Urinary bladder (tissue), 4 donors: ENCODE data around the gene CREBBP. TPM values are rescaled to one million over a fixed set of nuclear protein-coding genes. Genes with fewer than 3 reads are reported as not detected.
"Not testable (repeated sequence)": the region's sequence is repeated elsewhere in the genome, so short reads cannot be mapped to it uniquely, and the experiment has no call there.

Experiments
- DNase-seq: peaks from one replicate; pipeline ENCODE4 v3.0.0-alpha.2; 2015; ENCODE audit errors: extremely low spot score
- H3K27ac ChIP-seq: one replicate; pipeline ENCODE4 v1.5.1; 2013; ENCODE audit warnings: low read depth, mild to moderate bottlenecking, moderate library complexity
- H3K36me3 ChIP-seq: one replicate; pipeline ENCODE4 v1.6.1; 2013; ENCODE audit warnings: mild to moderate bottlenecking, moderate library complexity; ENCODE audit not compliant: insufficient read depth
- H3K4me1 ChIP-seq: one replicate; pipeline ENCODE4 v1.6.1; 2013; ENCODE audit warnings: mild to moderate bottlenecking, moderate library complexity; ENCODE audit not compliant: insufficient read depth
- H3K4me3 ChIP-seq: one replicate; pipeline ENCODE4 v1.5.1; 2013; ENCODE audit warnings: low read depth, low read length
- WGBS: extraction: QIAGEN DNeasy Blood & Tissue Kit; methylation state at CpG from one replicate; pipeline ENCODE4 v1.1.7; 2013; 5-methylcytosine and 5-hydroxymethylcytosine counted together
- polyA plus RNA-seq: library from polyadenylated mRNA; stranded (reverse); fragments of 200-250 nt; gene quantifications from one replicate; pipeline ENCODE4 v1.2.3, GENCODE V29; 2013
- total RNA-seq: library from RNA; depleted of rRNA; stranded (reverse); fragments of >200 nt; gene quantifications from one replicate; pipeline ENCODE4 v1.2.3, GENCODE V29; 2014
- donor health status: healthy with polysubstance abuse.
- donor health status: healthy.

CREBBP gene
- total and polyA plus RNA-seq, 2 donors: 23.2 to 67.3 TPM

- WGBS: 96% methylated on average over 31 of the region's 31 CpGs
- H3K36me3 ChIP-seq: peaks cover 12% of the 10 kb centered on the region
Observed at GRCh38 chr16:3728424-3729160, 151.9 kb downstream of the CREBBP start.

DNA sequence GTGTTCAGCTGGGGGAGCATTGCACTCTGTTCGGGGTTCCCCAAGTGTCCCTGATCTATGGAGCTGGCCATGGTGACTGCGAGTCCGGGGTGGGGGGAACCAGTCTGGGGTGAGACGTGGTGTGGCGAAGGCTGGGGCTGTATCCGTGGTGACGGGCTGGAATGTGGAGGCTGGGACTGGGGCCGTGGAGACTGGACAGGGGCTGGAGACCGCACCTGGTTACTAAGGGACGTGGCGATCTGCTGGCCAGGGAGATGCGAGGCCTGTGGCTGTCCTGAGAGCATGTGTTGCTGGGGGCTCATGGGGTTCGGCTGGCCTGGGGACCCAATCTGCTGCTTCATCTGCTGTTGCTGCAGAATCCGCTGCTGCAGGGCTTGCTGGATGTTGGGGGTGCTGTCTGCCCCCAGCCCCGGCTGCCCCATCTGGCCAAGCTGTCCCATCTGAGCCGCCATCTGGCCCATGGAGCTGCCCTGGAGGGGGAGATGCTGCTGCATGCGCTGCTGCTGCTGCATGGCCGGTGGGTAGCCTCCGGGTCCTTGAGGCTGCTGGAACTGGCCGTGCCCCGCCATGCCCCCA is 152.6 kb downstream of the CREBBP start:
- 89% methylated on average over 21 of the region's 21 CpGs for WGBS
- no peak for DNase-seq
- Histone ChIP-seq H3K4me1 (no peaks in the 10 kb centered on the region), H3K4me3 (no peak overlapping the region), H3K36me3 (peaks cover 12% of the 10 kb centered on the region), H3K27ac (no peak overlapping the region)

More at GRCh38 chr16:3728424-3729160, 151.9 kb downstream of the CREBBP start:
- no peaks in the 10 kb centered on the region for H3K4me1 ChIP-seq
- H3K27ac ChIP-seq: no peak overlapping the region
- no peak overlapping the region for H3K4me3 ChIP-seq
- DNase-seq: no peak

- peaks cover 9% of the 10 kb centered on the region for H3K36me3 ChIP-seq
- 91% methylated on average over 33 of the region's 33 CpGs for WGBS
- H3K27ac ChIP-seq: no peak overlapping the region
- H3K4me1 ChIP-seq: no peaks in the 10 kb centered on the region
- no peak for DNase-seq
- H3K4me3 ChIP-seq: no peak overlapping the region
Observed at GRCh38 chr16:3726021-3726687, 154.4 kb downstream of the CREBBP start.

DNA sequence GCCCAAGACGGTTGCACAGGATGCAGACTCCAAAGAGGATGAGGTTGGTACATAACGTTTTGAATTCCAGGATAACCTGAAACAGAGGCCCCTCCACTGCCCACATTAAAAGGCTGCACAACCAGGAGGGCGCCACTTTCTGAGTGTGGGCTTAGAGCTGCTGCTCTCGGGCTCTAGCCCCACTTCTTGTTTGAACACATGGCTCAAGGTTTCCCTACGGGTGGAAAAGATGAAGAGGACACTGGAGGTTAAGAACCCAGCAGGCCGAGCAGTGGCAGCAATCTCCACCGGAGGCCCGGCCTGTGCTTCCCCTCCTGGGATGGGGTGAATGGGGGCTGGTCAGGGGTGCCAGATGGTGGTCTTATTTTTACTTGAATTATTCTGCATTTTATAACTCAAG is 155.2 kb downstream of the CREBBP start:
- Histone ChIP-seq H3K4me3 (no peak overlapping the region), H3K27ac (no peak overlapping the region), H3K36me3 (peaks cover 9% of the 10 kb centered on the region), H3K4me1 (no peaks in the 10 kb centered on the region)
- WGBS: 78% methylated on average over 8 of the region's 8 CpGs
- DNase-seq: no peak

GRCh38 chr16:3722508-3722907 is 158.0 kb downstream of the CREBBP start:
- DNase-seq: no peak
- WGBS: 93% methylated on average over 10 of the region's 10 CpGs
- Histone ChIP-seq H3K4me1 (no peaks in the 10 kb centered on the region), H3K27ac (no peak overlapping the region), H3K4me3 (no peak overlapping the region), H3K36me3 (peaks cover 1% of the 10 kb centered on the region)

GRCh38 chr16:3720418-3720817 is 160.1 kb downstream of the CREBBP start:
- DNase-seq: no peak
- 83% methylated on average over 11 of the region's 11 CpGs for WGBS
- Histone ChIP-seq H3K4me3 (no peak overlapping the region), H3K27ac (no peak overlapping the region), H3K36me3 (no peaks in the 10 kb centered on the region), H3K4me1 (no peaks in the 10 kb centered on the region)

DNA sequence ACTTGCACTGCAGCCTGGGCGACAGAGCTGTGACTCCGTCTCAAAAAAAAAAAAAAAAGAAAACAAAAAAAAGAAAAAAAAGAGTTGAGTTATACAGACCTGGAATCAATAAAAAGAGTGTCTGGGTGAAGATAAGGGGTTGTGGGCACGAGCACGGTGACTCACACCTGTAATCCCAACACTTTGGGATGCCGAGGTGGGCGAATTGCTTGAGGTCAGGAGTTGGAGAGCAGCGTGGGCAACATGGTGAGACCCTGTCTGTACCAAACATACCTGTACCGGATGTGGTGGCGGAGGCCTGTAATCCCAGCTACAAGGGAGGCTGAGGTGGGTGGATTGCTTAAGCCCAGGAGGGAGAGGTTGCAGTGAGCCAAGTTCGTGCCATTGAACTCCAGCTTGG is 161.9 kb downstream of the CREBBP start:
- Histone ChIP-seq H3K4me1 (no peaks in the 10 kb centered on the region), H3K27ac (no peak overlapping the region), H3K36me3 (no peaks in the 10 kb centered on the region), H3K4me3 (no peak overlapping the region)
- WGBS: 93% methylated on average over 10 of the region's 10 CpGs
- no peak for DNase-seq

GRCh38 chr16:3718019-3718391 is 162.5 kb downstream of the CREBBP start:
- peak overlapping the region; percentile 84 for H3K27ac ChIP-seq
- DNase-seq: no peak
- no peaks in the 10 kb centered on the region for H3K36me3 ChIP-seq
- WGBS: 25% methylated on average over 5 of the region's 5 CpGs
- no peaks in the 10 kb centered on the region for H3K4me1 ChIP-seq
- peak overlapping the region; percentile 93 for H3K4me3 ChIP-seq

GRCh38 chr16:3717235-3718018 is 163.1 kb downstream of the CREBBP start, which contains the start of gene TRAP1:
TSS of gene TRAP1 (minus strand) at chr16:3717524. CDS start at chr16:3717508, 16 bp downstream.
- WGBS: under 1% methylated on average over 95 of the region's 95 CpGs
- peak within 1 kb of the TSS; percentile 93 for H3K4me3 ChIP-seq

DNA sequence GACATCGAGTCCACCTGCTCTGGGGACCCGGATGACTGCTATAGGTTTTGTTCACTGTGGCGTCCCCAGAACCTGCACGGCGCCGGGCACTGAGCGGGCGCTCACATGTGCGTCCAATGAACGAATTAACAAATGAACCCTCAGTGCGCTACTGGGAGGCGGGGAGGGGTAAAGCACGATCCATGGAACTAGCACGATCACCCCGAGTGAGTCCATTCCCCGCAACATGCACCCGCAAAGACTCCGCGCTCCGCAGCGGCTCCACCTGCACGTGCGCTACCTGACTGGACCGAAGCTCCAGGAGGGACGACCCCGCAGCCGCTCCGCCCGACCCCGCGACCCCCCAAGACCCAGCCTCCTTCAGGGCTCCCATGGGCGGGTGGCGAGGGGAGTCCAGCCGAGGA is 163.7 kb downstream of the CREBBP start:
- under 1% methylated on average over 34 of the region's 34 CpGs for WGBS
- no peaks in the 10 kb centered on the region for H3K36me3 ChIP-seq
- peak overlapping the region; percentile 93 for H3K4me3 ChIP-seq
- no peak for DNase-seq
- H3K4me1 ChIP-seq: no peaks in the 10 kb centered on the region
- H3K27ac ChIP-seq: peak overlapping the region; percentile 18

More at GRCh38 chr16:3717235-3718018, 163.1 kb downstream of the CREBBP start, which contains the start of gene TRAP1:
- H3K36me3 ChIP-seq: no peaks in the 10 kb centered on the region
- H3K27ac ChIP-seq: peak within 1 kb of the TSS; percentile 84
- no peaks in the 10 kb centered on the region for H3K4me1 ChIP-seq
- DNase-seq: peak; percentile 40

DNA sequence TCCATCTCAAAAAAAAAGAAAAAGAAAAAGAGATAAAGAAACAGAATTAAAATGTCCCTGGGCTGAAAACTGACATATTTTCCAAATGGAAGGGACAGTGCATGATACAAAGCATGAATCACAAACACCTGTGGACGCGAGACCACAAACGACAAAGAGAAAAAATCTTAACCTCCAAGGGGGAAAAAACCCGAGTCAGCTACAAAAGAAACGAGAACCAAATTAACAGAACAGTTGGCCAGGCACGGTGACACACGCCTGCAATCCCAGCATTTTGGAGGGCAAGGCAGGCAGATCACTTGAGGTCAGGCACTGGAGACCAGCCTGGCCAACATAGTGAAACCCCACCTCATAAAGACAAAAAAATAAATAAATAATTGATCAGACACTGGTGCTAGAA is 165.1 kb downstream of the CREBBP start:
- Histone ChIP-seq H3K4me3 (no peak overlapping the region), H3K4me1 (no peaks in the 10 kb centered on the region), H3K27ac (no peak overlapping the region), H3K36me3 (no peaks in the 10 kb centered on the region)
- 90% methylated on average over 7 of the region's 7 CpGs for WGBS
- DNase-seq: no peak

DNA sequence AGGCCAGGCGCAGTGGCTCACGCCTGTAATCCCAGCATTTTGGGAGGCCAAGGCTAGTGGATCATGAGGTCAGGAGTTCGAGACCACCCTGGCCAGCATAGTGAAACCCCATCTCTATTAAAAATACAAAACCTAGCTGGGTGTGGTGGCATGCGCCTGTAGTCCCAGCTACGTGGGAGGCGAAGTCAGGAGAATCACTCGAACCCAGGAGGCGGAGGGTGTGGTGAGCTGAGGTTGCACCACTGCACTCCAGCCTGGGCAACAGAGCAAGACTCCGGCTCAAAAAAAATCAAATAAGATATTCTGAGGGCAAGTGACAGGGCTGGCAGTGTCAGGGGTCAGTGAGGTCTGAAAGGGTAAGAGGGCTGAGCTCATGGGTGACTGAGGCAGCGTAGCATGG is 166.1 kb downstream of the CREBBP start:
- not testable (repeated sequence) for H3K4me3 ChIP-seq, H3K4me1 ChIP-seq, H3K27ac ChIP-seq, H3K36me3 ChIP-seq, DNase-seq
- WGBS: 98% methylated on average over 10 of the region's 10 CpGs

DNA sequence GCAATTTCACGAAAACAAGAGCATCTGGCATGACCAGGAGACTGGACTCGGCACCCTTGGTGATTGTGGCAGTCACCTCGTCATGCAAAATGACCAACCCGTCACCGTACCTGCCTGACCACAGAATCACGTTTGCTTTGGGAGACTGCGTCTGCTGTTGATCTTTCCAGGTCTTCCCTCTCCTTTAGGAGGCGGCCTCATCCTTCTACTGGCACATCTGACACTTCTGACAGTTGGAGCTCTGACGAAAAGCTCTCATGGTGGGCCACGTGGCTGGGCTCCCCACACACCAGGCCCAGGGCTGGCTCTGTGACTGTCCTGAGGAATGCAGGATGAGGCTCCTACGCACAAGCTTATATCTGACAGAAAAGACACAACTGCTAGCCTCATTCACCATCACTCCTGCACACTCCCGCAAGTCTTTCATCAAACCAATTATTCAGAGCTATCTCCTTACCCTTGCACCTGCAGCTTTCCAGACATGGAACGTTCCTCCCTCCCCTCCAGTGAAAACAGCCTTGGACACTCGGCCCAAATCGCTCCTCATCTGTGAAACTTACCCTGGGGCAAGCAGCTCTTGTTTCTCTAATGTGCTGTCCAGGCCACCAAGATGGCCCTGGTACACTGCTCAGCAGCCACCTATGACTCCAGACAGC is 166.8 kb downstream of the CREBBP start:
- 88% methylated on average over 15 of the region's 15 CpGs for WGBS
- H3K27ac ChIP-seq: no peak overlapping the region
- no peak for DNase-seq

More for the DNA sequence above, 166.8 kb downstream of the CREBBP start:
- H3K4me3 ChIP-seq: no peak overlapping the region
- no peaks in the 10 kb centered on the region for H3K36me3 ChIP-seq
- no peaks in the 10 kb centered on the region for H3K4me1 ChIP-seq
